Measurements from ENCODE around the gene APOA4.

Gene APOA4

GRCh38 chr11:116823031-116823843 is at the start of gene APOA4:
APOA4 (minus strand) TSS chr11:116823304; CDS start chr11:116823191, 113 bp downstream.
- Mint-ChIP-seq H3K27ac (no peak within 1 kb of the TSS), H3K36me3 (no peaks in the 10 kb centered on the region), H3K27me3 (no peaks in the 10 kb centered on the region), H3K4me1 (ENCODE audit: low read depth) (no peaks in the 10 kb centered on the region), H3K4me3 (no peak within 1 kb of the TSS), H3K9me3 (ENCODE audit: low read depth) (no peaks in the 10 kb centered on the region)

- H3K4me1 Mint-ChIP-seq (ENCODE audit: low read depth): no peaks in the 10 kb centered on the region
- no peaks in the 10 kb centered on the region for H3K27me3 Mint-ChIP-seq
- H3K4me3 Mint-ChIP-seq: no peak overlapping the region
- H3K27ac Mint-ChIP-seq: no peak overlapping the region
- no peaks in the 10 kb centered on the region for H3K9me3 Mint-ChIP-seq (ENCODE audit: low read depth)
- peaks cover 33% of the 10 kb centered on the region for H3K36me3 Mint-ChIP-seq
Observed at GRCh38 chr11:116871248-116871647, 48.1 kb upstream of the APOA4 start.

GRCh38 chr11:116870054-116870453 is 47.0 kb upstream of the APOA4 start:
- H3K27ac Mint-ChIP-seq: no peak overlapping the region

GRCh38 chr11:116869610-116870009 is 46.5 kb upstream of the APOA4 start:
- Mint-ChIP-seq H3K4me1 (ENCODE audit: low read depth) (no peaks in the 10 kb centered on the region), H3K4me3 (no peak overlapping the region), H3K36me3 (peaks cover 32% of the 10 kb centered on the region), H3K27me3 (no peaks in the 10 kb centered on the region), H3K27ac (no peak overlapping the region), H3K9me3 (ENCODE audit: low read depth) (no peaks in the 10 kb centered on the region)

More at GRCh38 chr11:116870054-116870453, 47.0 kb upstream of the APOA4 start:
- peaks cover 35% of the 10 kb centered on the region for H3K36me3 Mint-ChIP-seq
- no peaks in the 10 kb centered on the region for H3K27me3 Mint-ChIP-seq
- no peak overlapping the region for H3K4me3 Mint-ChIP-seq
- no peaks in the 10 kb centered on the region for H3K9me3 Mint-ChIP-seq (ENCODE audit: low read depth)
- no peaks in the 10 kb centered on the region for H3K4me1 Mint-ChIP-seq (ENCODE audit: low read depth)

- no peak overlapping the region for H3K27ac Mint-ChIP-seq
- no peaks in the 10 kb centered on the region for H3K27me3 Mint-ChIP-seq
- H3K36me3 Mint-ChIP-seq: peaks cover 27% of the 10 kb centered on the region
- no peaks in the 10 kb centered on the region for H3K9me3 Mint-ChIP-seq (ENCODE audit: low read depth)
- no peak overlapping the region for H3K4me3 Mint-ChIP-seq
- H3K4me1 Mint-ChIP-seq (ENCODE audit: low read depth): no peaks in the 10 kb centered on the region
Observed at GRCh38 chr11:116868066-116868465, 45.0 kb upstream of the APOA4 start.

- H3K9me3 Mint-ChIP-seq (ENCODE audit: low read depth): no peaks in the 10 kb centered on the region
- H3K36me3 Mint-ChIP-seq: peaks cover 24% of the 10 kb centered on the region
- no peaks in the 10 kb centered on the region for H3K27me3 Mint-ChIP-seq
- no peak overlapping the region for H3K27ac Mint-ChIP-seq
- no peak overlapping the region for H3K4me3 Mint-ChIP-seq
- H3K4me1 Mint-ChIP-seq (ENCODE audit: low read depth): no peaks in the 10 kb centered on the region
Observed at GRCh38 chr11:116867619-116868018, 44.5 kb upstream of the APOA4 start.

GRCh38 chr11:116866804-116867455 is 43.8 kb upstream of the APOA4 start:
- Mint-ChIP-seq H3K4me3 (no peak overlapping the region), H3K9me3 (ENCODE audit: low read depth) (no peaks in the 10 kb centered on the region), H3K27ac (no peak overlapping the region), H3K36me3 (peaks cover 23% of the 10 kb centered on the region), H3K27me3 (no peaks in the 10 kb centered on the region), H3K4me1 (ENCODE audit: low read depth) (no peaks in the 10 kb centered on the region)

GRCh38 chr11:116865696-116866095 is 42.6 kb upstream of the APOA4 start:
- no peak overlapping the region for H3K27ac Mint-ChIP-seq
- no peaks in the 10 kb centered on the region for H3K4me1 Mint-ChIP-seq (ENCODE audit: low read depth)
- peaks cover 27% of the 10 kb centered on the region for H3K36me3 Mint-ChIP-seq
- no peaks in the 10 kb centered on the region for H3K9me3 Mint-ChIP-seq (ENCODE audit: low read depth)
- H3K27me3 Mint-ChIP-seq: no peaks in the 10 kb centered on the region
- H3K4me3 Mint-ChIP-seq: no peak overlapping the region

GRCh38 chr11:116864531-116864930 is 41.4 kb upstream of the APOA4 start:
- no peaks in the 10 kb centered on the region for H3K27me3 Mint-ChIP-seq
- no peaks in the 10 kb centered on the region for H3K4me1 Mint-ChIP-seq (ENCODE audit: low read depth)
- no peak overlapping the region for H3K4me3 Mint-ChIP-seq
- no peak overlapping the region for H3K27ac Mint-ChIP-seq
- H3K36me3 Mint-ChIP-seq: peaks cover 28% of the 10 kb centered on the region
- no peaks in the 10 kb centered on the region for H3K9me3 Mint-ChIP-seq (ENCODE audit: low read depth)

- H3K4me3 Mint-ChIP-seq: no peak overlapping the region
- peaks cover 25% of the 10 kb centered on the region for H3K36me3 Mint-ChIP-seq
- no peaks in the 10 kb centered on the region for H3K4me1 Mint-ChIP-seq (ENCODE audit: low read depth)
- no peaks in the 10 kb centered on the region for H3K27me3 Mint-ChIP-seq
- no peak overlapping the region for H3K27ac Mint-ChIP-seq
- no peaks in the 10 kb centered on the region for H3K9me3 Mint-ChIP-seq (ENCODE audit: low read depth)
Observed at GRCh38 chr11:116862951-116863350, 39.8 kb upstream of the APOA4 start.

GRCh38 chr11:116862185-116862584 is 39.1 kb upstream of the APOA4 start:
- Mint-ChIP-seq H3K4me3 (no peak overlapping the region), H3K36me3 (peaks cover 23% of the 10 kb centered on the region), H3K9me3 (ENCODE audit: low read depth) (no peaks in the 10 kb centered on the region), H3K27me3 (no peaks in the 10 kb centered on the region), H3K4me1 (ENCODE audit: low read depth) (peaks cover 3% of the 10 kb centered on the region), H3K27ac (no peak overlapping the region)

- Mint-ChIP-seq H3K4me1 (ENCODE audit: low read depth) (peaks cover 9% of the 10 kb centered on the region), H3K27me3 (no peaks in the 10 kb centered on the region), H3K27ac (no peak overlapping the region), H3K9me3 (ENCODE audit: low read depth) (no peaks in the 10 kb centered on the region), H3K36me3 (peaks cover 22% of the 10 kb centered on the region), H3K4me3 (no peak overlapping the region)
Observed at GRCh38 chr11:116861539-116861938, 38.4 kb upstream of the APOA4 start.

GRCh38 chr11:116860303-116860702 is 37.2 kb upstream of the APOA4 start:
- Mint-ChIP-seq H3K27me3 (no peaks in the 10 kb centered on the region), H3K27ac (no peak overlapping the region), H3K36me3 (peaks cover 17% of the 10 kb centered on the region), H3K9me3 (ENCODE audit: low read depth) (no peaks in the 10 kb centered on the region), H3K4me1 (ENCODE audit: low read depth) (peaks cover 20% of the 10 kb centered on the region), H3K4me3 (no peak overlapping the region)

- Mint-ChIP-seq H3K27me3 (no peaks in the 10 kb centered on the region), H3K4me3 (no peak overlapping the region), H3K4me1 (ENCODE audit: low read depth) (peaks cover 28% of the 10 kb centered on the region), H3K9me3 (ENCODE audit: low read depth) (no peaks in the 10 kb centered on the region), H3K36me3 (peaks cover 17% of the 10 kb centered on the region), H3K27ac (no peak overlapping the region)
Observed at GRCh38 chr11:116859175-116859574, 36.1 kb upstream of the APOA4 start.

- no peaks in the 10 kb centered on the region for H3K9me3 Mint-ChIP-seq (ENCODE audit: low read depth)
- H3K27ac Mint-ChIP-seq: no peak overlapping the region
- peaks cover 40% of the 10 kb centered on the region for H3K4me1 Mint-ChIP-seq (ENCODE audit: low read depth)
- H3K36me3 Mint-ChIP-seq: peaks cover 22% of the 10 kb centered on the region
- no peak overlapping the region for H3K4me3 Mint-ChIP-seq
- no peaks in the 10 kb centered on the region for H3K27me3 Mint-ChIP-seq
Observed at GRCh38 chr11:116857936-116858335, 34.8 kb upstream of the APOA4 start.
